ENCODE measurements around the gene COL27A1. TPM values are rescaled to one million over a fixed set of nuclear protein-coding genes. Genes with fewer than 3 reads are reported as not detected.

Gene COL27A1
- total RNA-seq, 2 experiments from 2014 or later, result 1.7 to 1.9 TPM

- H3K4me3 Mint-ChIP-seq, result no peak overlapping the region
- DNase-seq (no peak), ATAC-seq (ENCODE audit: low read depth) (no peak)
- POLR2A ChIA-PET, result no interaction called here
- H3K36me3 Mint-ChIP-seq, result no peaks in the 10 kb centered on the region
- H3K27ac Mint-ChIP-seq, result no peak overlapping the region
- H3K4me1 Mint-ChIP-seq, result peaks cover 1% of the 10 kb centered on the region
- peaks cover 2% of the 10 kb centered on the region for H3K27me3 Mint-ChIP-seq
- H3K9me3 Mint-ChIP-seq, result no peaks in the 10 kb centered on the region
These were observed 17.9 kb downstream of the COL27A1 start for GRCh38 chr9:114172981-114173833.

- H3K9me3 Mint-ChIP-seq, result no peaks in the 10 kb centered on the region
- DNase-seq (no peak), ATAC-seq (ENCODE audit: low read depth) (no peak)
- peaks cover 1% of the 10 kb centered on the region for H3K4me1 Mint-ChIP-seq
- no peak overlapping the region for H3K4me3 Mint-ChIP-seq
- H3K27ac Mint-ChIP-seq, result no peak overlapping the region
- POLR2A ChIA-PET, result no interaction called here
- peaks cover 2% of the 10 kb centered on the region for H3K27me3 Mint-ChIP-seq
- H3K36me3 Mint-ChIP-seq, result no peaks in the 10 kb centered on the region
These were observed 19.2 kb downstream of the COL27A1 start for GRCh38 chr9:114174557-114174875.

GRCh38 chr9:114174876-114175771 is 19.8 kb downstream of the COL27A1 start:
- POLR2A ChIA-PET, result no interaction called here
- H3K36me3 Mint-ChIP-seq, result no peaks in the 10 kb centered on the region
- no peak for ATAC-seq (ENCODE audit: low read depth)

GRCh38 chr9:114176624-114177291 is 21.4 kb downstream of the COL27A1 start:
- DNase-seq (no peak), ATAC-seq (ENCODE audit: low read depth) (no peak)
- Mint-ChIP-seq H3K9me3 (no peaks in the 10 kb centered on the region), H3K36me3 (no peaks in the 10 kb centered on the region), H3K4me1 (peaks cover 1% of the 10 kb centered on the region), H3K27me3 (peaks cover 2% of the 10 kb centered on the region), H3K4me3 (no peak overlapping the region), H3K27ac (no peak overlapping the region)
- POLR2A ChIA-PET, result no interaction called here

More at GRCh38 chr9:114174876-114175771, 19.8 kb downstream of the COL27A1 start:
- Mint-ChIP-seq H3K4me1 (peaks cover 1% of the 10 kb centered on the region), H3K9me3 (no peaks in the 10 kb centered on the region), H3K4me3 (no peak overlapping the region), H3K27ac (no peak overlapping the region), H3K27me3 (peaks cover 2% of the 10 kb centered on the region)
- DNase-seq, result no peak

GRCh38 chr9:114177423-114178064 is 22.2 kb downstream of the COL27A1 start:
- Mint-ChIP-seq H3K9me3 (no peaks in the 10 kb centered on the region), H3K36me3 (no peaks in the 10 kb centered on the region), H3K4me3 (no peak overlapping the region), H3K4me1 (peaks cover 1% of the 10 kb centered on the region), H3K27ac (no peak overlapping the region), H3K27me3 (peaks cover 2% of the 10 kb centered on the region)
- DNase-seq (no peak), ATAC-seq (ENCODE audit: low read depth) (no peak)
- POLR2A ChIA-PET, result no interaction called here

GRCh38 chr9:114178076-114178475 is 22.7 kb downstream of the COL27A1 start:
- peaks cover 1% of the 10 kb centered on the region for H3K4me1 Mint-ChIP-seq
- no peaks in the 10 kb centered on the region for H3K9me3 Mint-ChIP-seq
- POLR2A ChIA-PET, result no interaction called here
- H3K27me3 Mint-ChIP-seq, result peaks cover 2% of the 10 kb centered on the region
- DNase-seq, result no peak
- no peak overlapping the region for H3K27ac Mint-ChIP-seq
- ATAC-seq (ENCODE audit: low read depth), result no peak
- no peaks in the 10 kb centered on the region for H3K36me3 Mint-ChIP-seq
- no peak overlapping the region for H3K4me3 Mint-ChIP-seq

- H3K27me3 Mint-ChIP-seq, result peaks cover 2% of the 10 kb centered on the region
- POLR2A ChIA-PET, result no interaction called here
- H3K4me3 Mint-ChIP-seq, result no peak overlapping the region
- no peaks in the 10 kb centered on the region for H3K36me3 Mint-ChIP-seq
- DNase-seq, result no peak
- no peak for ATAC-seq (ENCODE audit: low read depth)
- no peaks in the 10 kb centered on the region for H3K9me3 Mint-ChIP-seq
- no peak overlapping the region for H3K27ac Mint-ChIP-seq
- H3K4me1 Mint-ChIP-seq, result peaks cover 1% of the 10 kb centered on the region
These were observed 23.6 kb downstream of the COL27A1 start for GRCh38 chr9:114178756-114179450.

- Mint-ChIP-seq H3K27ac (no peak overlapping the region), H3K4me1 (peaks cover 1% of the 10 kb centered on the region), H3K4me3 (no peak overlapping the region), H3K27me3 (peaks cover 2% of the 10 kb centered on the region), H3K36me3 (no peaks in the 10 kb centered on the region), H3K9me3 (no peaks in the 10 kb centered on the region)
- ATAC-seq (ENCODE audit: low read depth) (no peak), DNase-seq (no peak)
- POLR2A ChIA-PET, result no interaction called here
These were observed 24.2 kb downstream of the COL27A1 start for GRCh38 chr9:114179516-114179915.

- POLR2A ChIA-PET, result no interaction called here
- no peak for ATAC-seq (ENCODE audit: low read depth)
- no peak for DNase-seq
- Mint-ChIP-seq H3K27me3 (peaks cover 2% of the 10 kb centered on the region), H3K4me3 (no peak overlapping the region), H3K27ac (no peak overlapping the region), H3K4me1 (peaks cover 1% of the 10 kb centered on the region), H3K36me3 (no peaks in the 10 kb centered on the region), H3K9me3 (no peaks in the 10 kb centered on the region)
These were observed 25.6 kb downstream of the COL27A1 start for GRCh38 chr9:114180696-114181606.

- H3K9me3 Mint-ChIP-seq, result no peaks in the 10 kb centered on the region
- no peaks in the 10 kb centered on the region for H3K36me3 Mint-ChIP-seq
- POLR2A ChIA-PET, result no interaction called here
- DNase-seq, result no peak
- no peak overlapping the region for H3K4me3 Mint-ChIP-seq
- peaks cover 1% of the 10 kb centered on the region for H3K4me1 Mint-ChIP-seq
- H3K27ac Mint-ChIP-seq, result no peak overlapping the region
- H3K27me3 Mint-ChIP-seq, result peaks cover 2% of the 10 kb centered on the region
- no peak for ATAC-seq (ENCODE audit: low read depth)
These were observed 26.5 kb downstream of the COL27A1 start for GRCh38 chr9:114181607-114182409.

- Mint-ChIP-seq H3K4me1 (no peaks in the 10 kb centered on the region), H3K27ac (no peak overlapping the region), H3K27me3 (no peaks in the 10 kb centered on the region), H3K36me3 (no peaks in the 10 kb centered on the region), H3K4me3 (no peak overlapping the region), H3K9me3 (no peaks in the 10 kb centered on the region)
- POLR2A ChIA-PET, result no interaction called here
- ATAC-seq (ENCODE audit: low read depth), result no peak
- DNase-seq, result no peak
These were observed 27.7 kb downstream of the COL27A1 start for GRCh38 chr9:114183006-114183405.
